GM21619 (cell line): Measurements from ENCODE around the gene MAD1L1.
"Not testable (repeated sequence)": the region's sequence is repeated elsewhere in the genome, so short reads cannot be mapped to it uniquely, and the experiment has no call there.

ENCODE experiments used
- ATAC-seq: cut with Tn5 transposase; IDR thresholded peaks from one replicate; pipeline ENCODE4 v1.9.1; 2021; ENCODE audit not compliant: unreplicated experiment

The MAD1L1 gene

GRCh38 chr7:1874590-1875391, 358.0 kb downstream of the MAD1L1 start:
- not testable (repeated sequence) for ATAC-seq

DNA sequence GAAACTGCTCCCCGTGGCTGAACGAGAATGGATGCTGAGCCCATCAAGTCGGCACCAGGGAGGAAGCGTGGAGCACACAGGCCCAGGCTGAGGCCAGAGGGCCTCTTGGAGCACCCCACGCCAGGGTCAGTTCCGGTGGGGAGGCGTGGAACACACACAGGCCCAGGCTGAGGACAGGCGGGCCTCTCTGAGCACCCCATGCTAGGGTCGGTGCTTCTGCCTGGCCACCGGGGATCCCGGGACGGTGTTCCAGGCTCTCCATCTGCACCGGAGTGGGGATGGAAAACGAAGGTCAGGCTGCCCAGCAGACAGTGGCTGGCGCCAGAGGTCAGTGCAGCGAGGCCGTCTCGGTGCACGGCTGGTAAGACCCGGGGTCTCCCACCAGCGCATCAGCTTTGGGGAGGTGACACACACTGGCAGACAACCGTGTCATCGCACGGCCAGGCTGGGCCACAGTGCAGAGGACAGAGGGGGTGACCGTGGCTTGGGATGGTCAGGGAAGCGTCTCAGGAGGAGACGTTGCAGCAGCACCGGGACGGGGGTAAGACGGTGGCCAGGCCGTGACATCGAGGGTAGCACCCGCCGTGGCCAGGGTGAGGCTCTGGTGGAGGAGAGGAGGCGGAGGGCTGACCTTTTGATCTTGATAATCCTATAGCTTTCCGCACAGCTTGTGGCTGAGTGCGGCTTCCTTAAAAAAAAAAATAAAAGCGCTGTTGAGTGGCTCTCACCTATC, 358.7 kb downstream of the MAD1L1 start:
- no peak for ATAC-seq

DNA sequence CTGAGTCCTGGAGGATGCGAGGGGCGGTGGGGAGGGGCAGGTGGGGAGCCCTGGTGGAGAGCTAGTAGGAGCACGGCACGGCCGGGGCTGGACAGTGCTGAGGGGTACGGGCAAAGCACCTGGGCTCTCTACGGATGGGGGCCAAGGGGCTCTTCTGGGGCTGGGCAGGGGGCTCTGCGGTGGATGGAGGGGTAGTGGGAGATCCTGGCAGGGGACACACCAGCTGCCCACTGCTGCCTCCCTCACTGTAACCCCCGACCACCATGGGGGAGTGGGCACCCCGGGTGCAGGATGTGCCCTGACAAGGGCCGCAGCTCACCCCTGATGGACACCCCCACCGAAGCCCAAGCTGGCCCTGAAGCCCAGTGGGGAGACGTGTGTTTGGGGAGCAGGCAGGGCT, 359.3 kb downstream of the MAD1L1 start:
- ATAC-seq: no peak

GRCh38 chr7:1873070-1873405, 359.7 kb downstream of the MAD1L1 start:
- no peak for ATAC-seq

DNA sequence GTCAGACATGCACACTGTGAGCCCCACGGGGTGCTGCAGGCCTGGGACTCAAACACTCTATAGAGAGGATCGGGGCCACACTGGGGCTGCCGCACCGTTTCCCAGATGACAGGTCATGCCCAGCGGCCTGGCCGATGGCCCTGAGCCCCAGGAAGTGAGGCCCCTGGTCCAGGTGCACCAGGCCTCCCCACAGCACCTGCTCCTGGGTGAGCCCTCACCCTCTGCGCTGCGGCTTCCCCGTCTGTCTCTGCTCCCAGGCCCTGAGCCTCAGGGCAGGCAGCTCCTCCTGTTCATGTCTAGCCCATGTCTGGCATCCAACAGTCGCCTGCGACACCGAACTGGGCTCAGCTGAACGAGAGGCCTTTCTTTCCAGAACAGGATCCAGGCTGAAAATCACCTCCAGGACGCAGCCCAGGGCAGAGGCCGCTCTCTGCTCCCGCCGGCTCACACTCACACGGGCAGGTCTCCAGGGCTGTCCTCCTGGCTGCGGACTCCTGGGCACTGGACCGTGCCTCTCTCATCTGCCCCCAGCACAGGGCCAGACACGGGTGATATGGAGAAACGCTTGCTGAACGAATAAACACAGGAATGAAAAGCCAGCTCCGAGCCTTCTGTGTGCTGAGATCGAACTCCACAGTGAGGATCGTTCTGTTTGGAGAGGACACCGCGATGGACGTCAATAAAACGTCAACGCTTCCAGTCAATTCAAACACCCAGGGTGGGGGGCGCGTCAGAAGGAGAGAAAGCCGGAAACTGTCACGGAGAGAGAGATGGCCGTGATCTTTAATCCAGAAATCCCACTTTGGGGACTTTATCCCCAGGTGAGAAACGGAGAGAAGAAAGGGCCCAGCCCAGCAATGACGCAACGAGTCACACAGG, 360.3 kb downstream of the MAD1L1 start:
- no peak for ATAC-seq

DNA sequence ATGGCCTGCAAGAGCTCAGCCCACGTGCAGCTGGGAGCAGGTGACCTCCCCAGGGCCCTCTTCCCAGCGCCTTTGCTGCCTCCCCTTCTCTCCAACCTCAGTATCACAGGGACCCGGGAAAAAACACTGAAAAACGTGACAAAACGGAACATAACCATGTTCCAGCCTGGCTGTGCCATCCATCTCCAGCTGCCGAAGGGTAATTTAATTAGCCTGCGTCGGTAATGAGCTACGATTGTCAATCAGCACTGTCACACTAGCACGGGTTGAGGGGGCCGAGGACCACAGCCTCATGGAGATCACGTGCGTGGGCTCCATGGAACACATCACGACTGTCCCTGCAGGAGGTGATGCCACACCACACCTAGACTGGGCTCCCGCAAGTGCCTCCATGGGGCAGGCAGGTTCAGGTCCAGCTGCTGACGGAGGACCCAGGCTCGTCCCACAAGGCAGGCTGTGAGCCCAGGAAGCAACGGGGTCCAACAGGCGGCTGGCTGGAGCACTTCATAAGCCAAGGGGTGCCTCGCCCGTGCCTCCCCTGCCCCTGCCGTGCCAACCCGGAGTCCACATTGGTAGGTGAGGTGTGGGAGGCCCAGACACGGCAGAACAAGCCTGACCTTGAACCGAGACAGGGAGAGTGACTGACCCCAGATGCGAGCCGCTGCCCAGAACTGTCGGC, 363.2 kb downstream of the MAD1L1 start:
- no peak for ATAC-seq

DNA sequence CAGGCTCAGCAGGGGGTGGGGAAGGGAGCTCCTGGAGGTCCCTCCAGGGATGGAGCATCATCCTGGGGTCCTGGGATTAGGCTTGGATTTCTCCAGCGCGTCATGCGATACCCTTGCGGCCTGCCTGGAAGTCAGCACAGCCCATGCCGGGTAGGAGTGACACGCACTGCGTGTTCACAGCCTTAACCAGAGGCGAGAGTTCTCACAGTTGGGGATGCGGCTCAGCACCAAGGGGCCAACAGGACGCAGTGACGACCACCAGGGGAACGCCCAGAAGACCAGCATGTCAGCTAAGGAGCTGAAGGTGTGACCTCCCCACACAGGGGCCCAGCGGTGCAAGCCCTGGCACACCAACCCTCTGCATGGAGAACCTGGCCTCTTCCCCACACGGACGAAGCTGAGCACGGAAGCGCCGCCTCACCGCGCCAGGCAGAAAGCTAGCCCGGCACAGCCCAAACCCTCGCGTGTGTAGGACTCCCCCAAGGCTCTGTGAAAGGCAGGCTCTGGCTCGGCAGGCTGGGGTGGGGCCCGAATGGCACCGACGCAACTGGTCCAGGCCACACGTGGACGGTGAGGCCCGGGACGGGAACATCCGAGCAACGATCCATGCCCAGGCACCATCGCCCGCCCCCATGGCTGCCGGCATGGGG, 364.1 kb downstream of the MAD1L1 start:
- ATAC-seq: no peak

DNA sequence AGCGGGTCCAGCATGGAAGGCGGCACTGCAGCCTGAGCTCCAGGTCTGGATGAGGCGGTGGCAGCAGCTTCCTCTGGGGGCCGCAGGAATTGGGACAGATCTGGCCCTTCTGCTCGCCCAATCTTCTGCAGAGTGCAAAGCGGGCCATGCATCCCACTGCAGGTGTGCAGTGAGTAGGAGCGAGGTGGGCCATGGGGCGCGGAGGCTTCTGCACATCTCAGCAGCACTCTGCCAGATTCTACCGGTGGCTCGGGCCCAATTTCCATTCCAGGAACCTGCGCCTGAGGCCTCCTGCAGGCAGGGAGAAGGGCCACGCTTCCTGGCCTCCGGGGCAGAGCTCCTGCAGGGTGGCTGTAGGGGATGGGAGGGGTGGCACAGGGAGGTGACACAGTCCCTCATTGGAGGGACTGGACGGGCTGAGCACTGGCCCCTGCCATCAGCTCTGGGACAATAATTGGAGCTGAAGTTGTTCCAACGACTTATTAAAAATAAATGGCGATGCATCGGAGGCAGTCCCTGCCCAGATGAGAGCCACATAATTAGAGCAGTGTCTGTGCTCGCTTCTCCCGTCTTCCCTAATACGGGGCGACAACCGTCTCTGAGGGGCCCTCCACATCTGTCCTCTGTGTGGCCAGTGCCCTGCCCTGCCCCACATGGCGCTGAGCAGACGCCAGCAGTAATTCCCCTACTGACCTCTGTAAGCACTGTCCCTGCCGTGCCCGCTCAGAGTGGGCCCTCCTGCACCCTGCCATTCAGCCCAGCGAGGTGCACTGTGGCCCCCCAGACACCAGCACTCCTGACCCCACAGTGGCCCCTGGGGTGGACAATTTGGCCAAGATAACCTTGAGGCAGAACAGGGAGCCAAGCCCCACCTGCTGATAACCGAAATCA, 365.1 kb downstream of the MAD1L1 start:
- ATAC-seq: no peak

- no peak for ATAC-seq
Measured at GRCh38 chr7:1866601-1867000, 366.1 kb downstream of the MAD1L1 start.

GRCh38 chr7:1865571-1866255, 367.0 kb downstream of the MAD1L1 start:
- no peak for ATAC-seq

DNA sequence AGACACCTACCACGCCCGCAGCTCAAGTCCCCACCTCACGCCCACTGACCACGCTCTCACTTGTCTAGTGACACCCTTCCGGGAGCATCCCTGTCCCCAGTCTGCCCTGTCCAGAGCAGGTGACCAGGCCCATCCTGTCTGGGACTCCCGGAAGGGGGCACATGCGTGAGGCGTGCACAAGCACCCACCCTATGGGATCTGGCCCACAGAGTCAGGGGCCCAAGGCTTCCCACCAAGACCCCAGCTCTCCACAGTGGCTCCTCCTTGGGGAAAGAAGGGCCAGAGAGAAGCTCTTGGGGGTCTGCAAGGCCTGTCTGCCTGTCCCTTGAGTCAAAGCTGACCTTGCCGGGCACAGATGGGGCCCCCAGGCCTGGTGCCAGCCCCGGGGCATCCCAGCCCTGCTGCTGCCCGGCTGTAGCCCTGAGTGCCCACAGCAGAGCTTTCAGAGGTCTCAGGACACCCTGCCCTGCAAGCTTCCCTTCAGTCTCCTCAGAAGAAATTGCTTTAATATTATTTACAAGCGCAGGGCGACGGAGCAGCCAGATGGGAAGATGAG, 367.7 kb downstream of the MAD1L1 start:
- no peak for ATAC-seq

DNA sequence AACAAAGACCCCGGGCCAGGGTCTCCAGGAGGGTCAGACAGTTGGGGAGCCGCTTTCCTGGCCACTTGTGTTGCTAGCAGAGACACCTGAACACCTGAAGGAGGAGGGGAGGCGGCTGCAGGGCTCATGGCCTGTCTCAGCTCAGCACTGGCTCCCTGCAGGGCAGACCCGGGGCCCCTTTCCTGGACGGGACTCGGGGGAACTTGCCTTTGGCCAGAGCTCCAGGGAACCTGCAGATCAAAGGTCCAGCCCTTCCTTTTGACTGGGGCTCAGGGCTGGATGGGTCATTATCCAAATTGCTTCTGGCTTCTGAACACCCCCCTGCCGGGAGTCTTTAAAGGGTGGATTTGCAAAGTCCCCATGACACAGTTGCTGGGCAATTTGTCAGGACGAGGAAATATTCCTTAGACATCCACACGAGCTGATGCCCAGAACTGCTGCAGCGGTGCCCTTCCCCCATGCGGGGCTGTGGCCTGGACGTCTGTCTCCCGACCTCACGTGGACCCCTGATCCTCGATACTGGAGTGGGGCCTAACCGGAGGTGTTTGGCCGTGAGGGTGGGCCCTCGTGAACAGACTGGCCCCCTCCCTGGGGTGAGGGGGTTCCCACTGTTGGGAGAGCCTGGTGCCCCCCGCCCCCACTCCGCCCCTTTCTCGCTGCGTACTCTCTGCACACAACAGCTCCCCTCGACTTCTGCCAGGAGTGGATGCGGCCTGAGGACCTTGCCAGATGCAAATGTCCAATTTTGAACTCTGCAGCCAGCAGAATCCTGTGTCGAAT, 368.4 kb downstream of the MAD1L1 start:
- ATAC-seq: no peak

- no peak for ATAC-seq
Measured at GRCh38 chr7:1863091-1863900, 369.4 kb downstream of the MAD1L1 start.

DNA sequence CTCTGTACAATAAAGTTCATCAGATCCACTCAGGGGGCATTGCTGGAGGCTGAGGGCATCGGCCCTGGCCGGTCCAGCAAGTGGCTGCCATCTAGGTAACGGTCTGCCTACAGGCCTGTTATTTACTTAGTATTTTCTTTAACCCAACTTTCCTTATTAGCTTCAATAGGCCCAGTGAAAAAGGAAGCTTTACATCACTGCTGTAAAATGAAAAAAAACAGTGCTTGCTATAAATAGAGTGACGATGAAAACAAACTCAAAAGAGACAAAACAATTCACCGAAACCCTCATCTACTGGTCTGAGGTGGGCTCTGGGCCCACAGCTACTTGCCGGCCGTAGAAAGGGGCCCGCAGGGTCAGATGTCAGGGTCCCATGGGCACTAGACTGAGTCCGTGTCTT, 370.2 kb downstream of the MAD1L1 start:
- ATAC-seq: no peak

DNA sequence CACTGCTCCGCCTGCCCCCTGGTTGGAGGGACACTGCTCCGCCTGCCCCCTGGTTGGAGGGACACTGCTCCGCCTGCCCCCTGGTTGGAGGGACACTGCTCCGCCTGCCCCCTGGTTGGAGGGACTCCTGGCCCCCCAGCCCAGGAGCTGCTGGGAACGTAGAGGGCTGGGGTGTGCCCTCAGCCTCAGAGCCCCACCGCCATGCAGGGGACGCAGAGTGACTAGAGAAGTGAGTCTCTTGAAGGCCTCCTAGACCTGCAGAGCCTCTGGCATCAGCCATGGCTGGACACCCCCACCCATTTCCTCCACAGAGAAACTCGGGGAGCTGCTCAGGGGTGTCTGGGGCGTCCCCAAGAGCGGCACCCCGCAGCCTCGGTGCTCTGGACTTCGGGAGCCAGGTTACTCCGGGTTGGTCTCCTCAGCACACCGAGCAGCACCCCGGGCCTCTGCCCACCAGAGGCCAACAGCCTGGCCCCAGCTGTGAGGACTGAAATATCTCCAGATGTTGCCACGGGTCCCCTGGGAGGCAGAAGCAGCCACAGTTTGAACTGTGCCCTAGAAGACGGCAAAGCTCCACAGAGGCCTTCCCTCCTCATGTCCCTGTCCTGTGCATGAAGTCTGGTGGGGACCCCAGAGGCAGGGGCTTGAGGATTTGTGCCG, 370.8 kb downstream of the MAD1L1 start:
- ATAC-seq: no peak
